NCI-H2196 treated with DMSO at 0.1 percent for 48 hours (cell line): ENCODE measurements around the gene HRC.
"Not testable (repeated sequence)": the region's sequence is repeated elsewhere in the genome, so short reads cannot be mapped to it uniquely, and the experiment has no call there.

ENCODE experiments used
- DNase-seq: peaks from one replicate; lab custom pipeline; 2025; ENCODE audit not compliant: unreplicated experiment; lab: John Stamatoyannopoulos, UW

The HRC gene

GRCh38 chr19:49155005-49155819 is at the start of gene HRC:
TSS of gene HRC (minus strand) at chr19:49155396. CDS start at chr19:49155237, 159 bp downstream.
- no peak for DNase-seq

- no peak for DNase-seq
Observed at GRCh38 chr19:49201042-49201441, 45.8 kb upstream of the HRC start.

GRCh38 chr19:49200238-49200862 is 45.2 kb upstream of the HRC start:
- no peak for DNase-seq

GRCh38 chr19:49196527-49197240 is 41.5 kb upstream of the HRC start:
- DNase-seq: peak; percentile 62

- DNase-seq: no peak
Observed at GRCh38 chr19:49194408-49194807, 39.2 kb upstream of the HRC start.

GRCh38 chr19:49193822-49194394 is 38.7 kb upstream of the HRC start:
- no peak for DNase-seq

- no peak for DNase-seq
Observed at GRCh38 chr19:49190781-49191180, 35.6 kb upstream of the HRC start.

GRCh38 chr19:49189259-49189658 is 34.1 kb upstream of the HRC start:
- DNase-seq: no peak

- DNase-seq: no peak
Observed at GRCh38 chr19:49188626-49189200, 33.5 kb upstream of the HRC start.

GRCh38 chr19:49186108-49186507 is 30.9 kb upstream of the HRC start:
- DNase-seq: no peak

- DNase-seq: no peak
Observed at GRCh38 chr19:49182848-49183375, 27.7 kb upstream of the HRC start.

GRCh38 chr19:49182010-49182847 is 27.0 kb upstream of the HRC start:
- DNase-seq: not testable (repeated sequence)

GRCh38 chr19:49180659-49181058 is 25.5 kb upstream of the HRC start:
- no peak for DNase-seq

- DNase-seq: no peak
Observed at GRCh38 chr19:49173198-49173597, 18.0 kb upstream of the HRC start.

- no peak for DNase-seq
Observed at GRCh38 chr19:49168421-49168820, 13.2 kb upstream of the HRC start.

GRCh38 chr19:49167857-49168409 is 12.7 kb upstream of the HRC start:
- DNase-seq: no peak

- no peak for DNase-seq
Observed at GRCh38 chr19:49165865-49166301, 10.7 kb upstream of the HRC start.

GRCh38 chr19:49165111-49165750 is 10.0 kb upstream of the HRC start:
- no peak for DNase-seq

GRCh38 chr19:49161987-49162386 is 6.8 kb upstream of the HRC start:
- DNase-seq: no peak
